HCT116 (cell line): ENCODE results near the gene CRBN.

ENCODE experiments used
- ATF3 ChIP-seq: IDR thresholded peaks from 2 replicates; pipeline ENCODE4 v1.6.1; 2012
- EZH2 ChIP-seq: fragments of 200-600 bp; sonication (generic); IDR thresholded peaks from 2 replicates; pipeline ENCODE4 v1.6.1; 2017; ENCODE audit warnings: antibody characterized with exemption, mixed run types
- EZH2phosphoT487 ChIP-seq: fragments of 200-600 bp; IDR thresholded peaks from 2 replicates; pipeline ENCODE4 v1.6.1; 2018; ENCODE audit warnings: antibody characterized with exemption, borderline replicate concordance
- JUND ChIP-seq: IDR thresholded peaks from 2 replicates; pipeline ENCODE4 v1.6.1; 2012
- POLR2A ChIP-seq: IDR thresholded peaks from 2 replicates; pipeline ENCODE4 v1.7.0; 2011; ENCODE audit warnings: borderline replicate concordance; ENCODE audit not compliant: insufficient read depth, insufficient read length; ENCODE audit errors: extremely low read depth
- POLR2AphosphoS5 ChIP-seq: IDR thresholded peaks from 2 replicates; pipeline ENCODE4 v1.6.1; 2011; ENCODE audit warnings: mild to moderate bottlenecking, low read depth, low read length, moderate library complexity
- RAD21 ChIP-seq: IDR thresholded peaks from 2 replicates; pipeline ENCODE4 v1.6.1; 2012; ENCODE audit warnings: low read depth, mild to moderate bottlenecking
- SRF ChIP-seq: IDR thresholded peaks from 2 replicates; pipeline ENCODE4 v1.6.1; 2012; ENCODE audit warnings: low read depth
- YY1 ChIP-seq: IDR thresholded peaks from 2 replicates; pipeline ENCODE4 v1.6.1; 2011; ENCODE audit warnings: low read length, low read depth, moderate library complexity, mild to moderate bottlenecking; ENCODE audit not compliant: insufficient replicate concordance; ENCODE audit errors: extremely low read depth
- ZBTB33 ChIP-seq: IDR thresholded peaks from 2 replicates; pipeline ENCODE4 v1.6.1; 2011; ENCODE audit warnings: mild to moderate bottlenecking, low read length, moderate library complexity; ENCODE audit not compliant: insufficient replicate concordance; ENCODE audit errors: extremely low read depth
- ZFX ChIP-seq: fragments of 450-650 bp; IDR thresholded peaks from 2 replicates; pipeline ENCODE4 v1.6.1; 2017
- ZNF274 ChIP-seq: fragments of 200-500 bp; sonication (Bioruptor generic); IDR thresholded peaks from 2 replicates; pipeline ENCODE4 v1.6.1; 2014; ENCODE audit warnings: mild to moderate bottlenecking, low read depth, low read length, inconsistent platforms
- TF ChIP-seq, protein P1 (sequence below), 3 experiments: fragments of 200-600 bp in 1 of 3; sonication (generic) in 1 of 3; IDR thresholded peaks in 2 of 3; conservative IDR thresholded peaks in 1 of 3; 2 replicates each; pipeline ENCODE4 v1.5.1; 2012 to 2017; ENCODE audit warnings: low read depth in 2 of 3, low read length in 2 of 3, antibody characterized with exemption in 1 of 3, borderline replicate concordance in 1 of 3, control low read depth in 1 of 3, mild to moderate bottlenecking in 1 of 3, mixed read lengths in 1 of 3, mixed run types in 1 of 3, moderate library complexity in 1 of 3; ENCODE audit not compliant: insufficient read depth in 1 of 3
- TF ChIP-seq, protein P2 (sequence below): IDR thresholded peaks from 2 replicates; pipeline ENCODE4 v1.6.1; 2012; ENCODE audit warnings: low read depth

- no peak for TF ChIP-seq RAD21
- no peak for TF ChIP-seq ATF3
- TF ChIP-seq POLR2A = no peak
- no peak for TF ChIP-seq EZH2
- TF ChIP-seq, protein P1, sequence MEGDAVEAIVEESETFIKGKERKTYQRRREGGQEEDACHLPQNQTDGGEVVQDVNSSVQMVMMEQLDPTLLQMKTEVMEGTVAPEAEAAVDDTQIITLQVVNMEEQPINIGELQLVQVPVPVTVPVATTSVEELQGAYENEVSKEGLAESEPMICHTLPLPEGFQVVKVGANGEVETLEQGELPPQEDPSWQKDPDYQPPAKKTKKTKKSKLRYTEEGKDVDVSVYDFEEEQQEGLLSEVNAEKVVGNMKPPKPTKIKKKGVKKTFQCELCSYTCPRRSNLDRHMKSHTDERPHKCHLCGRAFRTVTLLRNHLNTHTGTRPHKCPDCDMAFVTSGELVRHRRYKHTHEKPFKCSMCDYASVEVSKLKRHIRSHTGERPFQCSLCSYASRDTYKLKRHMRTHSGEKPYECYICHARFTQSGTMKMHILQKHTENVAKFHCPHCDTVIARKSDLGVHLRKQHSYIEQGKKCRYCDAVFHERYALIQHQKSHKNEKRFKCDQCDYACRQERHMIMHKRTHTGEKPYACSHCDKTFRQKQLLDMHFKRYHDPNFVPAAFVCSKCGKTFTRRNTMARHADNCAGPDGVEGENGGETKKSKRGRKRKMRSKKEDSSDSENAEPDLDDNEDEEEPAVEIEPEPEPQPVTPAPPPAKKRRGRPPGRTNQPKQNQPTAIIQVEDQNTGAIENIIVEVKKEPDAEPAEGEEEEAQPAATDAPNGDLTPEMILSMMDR (IDR thresholded peaks at IDR 0.05 in 2 of 3, conservative IDR thresholded peaks at IDR 0.05 in 1 of 3; ENCODE audit: borderline replicate concordance in 1 of 3, insufficient read depth in 1 of 3, low read depth in 2 of 3, low read length in 2 of 3) = no peak
- TF ChIP-seq POLR2AphosphoS5 = no peak
- no peak for TF ChIP-seq EZH2phosphoT487
- TF ChIP-seq, protein P2, sequence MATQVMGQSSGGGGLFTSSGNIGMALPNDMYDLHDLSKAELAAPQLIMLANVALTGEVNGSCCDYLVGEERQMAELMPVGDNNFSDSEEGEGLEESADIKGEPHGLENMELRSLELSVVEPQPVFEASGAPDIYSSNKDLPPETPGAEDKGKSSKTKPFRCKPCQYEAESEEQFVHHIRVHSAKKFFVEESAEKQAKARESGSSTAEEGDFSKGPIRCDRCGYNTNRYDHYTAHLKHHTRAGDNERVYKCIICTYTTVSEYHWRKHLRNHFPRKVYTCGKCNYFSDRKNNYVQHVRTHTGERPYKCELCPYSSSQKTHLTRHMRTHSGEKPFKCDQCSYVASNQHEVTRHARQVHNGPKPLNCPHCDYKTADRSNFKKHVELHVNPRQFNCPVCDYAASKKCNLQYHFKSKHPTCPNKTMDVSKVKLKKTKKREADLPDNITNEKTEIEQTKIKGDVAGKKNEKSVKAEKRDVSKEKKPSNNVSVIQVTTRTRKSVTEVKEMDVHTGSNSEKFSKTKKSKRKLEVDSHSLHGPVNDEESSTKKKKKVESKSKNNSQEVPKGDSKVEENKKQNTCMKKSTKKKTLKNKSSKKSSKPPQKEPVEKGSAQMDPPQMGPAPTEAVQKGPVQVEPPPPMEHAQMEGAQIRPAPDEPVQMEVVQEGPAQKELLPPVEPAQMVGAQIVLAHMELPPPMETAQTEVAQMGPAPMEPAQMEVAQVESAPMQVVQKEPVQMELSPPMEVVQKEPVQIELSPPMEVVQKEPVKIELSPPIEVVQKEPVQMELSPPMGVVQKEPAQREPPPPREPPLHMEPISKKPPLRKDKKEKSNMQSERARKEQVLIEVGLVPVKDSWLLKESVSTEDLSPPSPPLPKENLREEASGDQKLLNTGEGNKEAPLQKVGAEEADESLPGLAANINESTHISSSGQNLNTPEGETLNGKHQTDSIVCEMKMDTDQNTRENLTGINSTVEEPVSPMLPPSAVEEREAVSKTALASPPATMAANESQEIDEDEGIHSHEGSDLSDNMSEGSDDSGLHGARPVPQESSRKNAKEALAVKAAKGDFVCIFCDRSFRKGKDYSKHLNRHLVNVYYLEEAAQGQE = no peak
- no peak for TF ChIP-seq ZBTB33
- TF ChIP-seq JUND = no peak
- TF ChIP-seq ZFX = no peak
- no peak for TF ChIP-seq YY1
- TF ChIP-seq ZNF274 = no peak
- no peak for TF ChIP-seq SRF
Observed at GRCh38 chr3:3180456-3180855, 965 bp upstream of the CRBN start.
